HG03159 (cell line): ENCODE results near the gene RAMP1.

ENCODE experiments used
- ATAC-seq: cut with Tn5 transposase; IDR thresholded peaks from one replicate; pipeline ENCODE4 v1.9.1; 2021; ENCODE audit warnings: mild to moderate bottlenecking, moderate library complexity; ENCODE audit not compliant: unreplicated experiment

Gene RAMP1

GRCh38 chr2:237913193-237913917 lies 53.9 kb downstream of the RAMP1 start:
- no peak for ATAC-seq

GRCh38 chr2:237915576-237915975 lies 56.2 kb downstream of the RAMP1 start:
- ATAC-seq = no peak

DNA sequence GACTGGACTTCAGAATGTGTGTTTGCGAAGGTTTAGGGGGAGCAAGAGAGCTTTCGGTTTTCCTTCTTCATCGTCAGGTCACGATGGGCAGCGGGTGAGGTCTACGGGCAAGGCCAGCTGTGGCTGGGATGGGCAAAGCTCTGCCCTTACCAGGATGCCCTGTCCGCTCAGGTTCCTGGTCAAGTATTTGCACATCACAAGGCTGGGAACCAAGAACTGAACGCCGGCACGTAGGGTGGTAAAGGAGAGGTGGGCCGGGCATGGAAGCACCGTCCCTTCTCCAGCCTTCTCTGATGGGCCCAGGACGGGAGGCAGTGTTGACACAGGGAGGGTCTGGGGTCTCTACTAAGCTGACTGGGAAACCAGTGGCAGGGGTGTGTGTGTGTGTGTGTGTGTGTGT lies 56.9 kb downstream of the RAMP1 start:
- ATAC-seq = no peak

DNA sequence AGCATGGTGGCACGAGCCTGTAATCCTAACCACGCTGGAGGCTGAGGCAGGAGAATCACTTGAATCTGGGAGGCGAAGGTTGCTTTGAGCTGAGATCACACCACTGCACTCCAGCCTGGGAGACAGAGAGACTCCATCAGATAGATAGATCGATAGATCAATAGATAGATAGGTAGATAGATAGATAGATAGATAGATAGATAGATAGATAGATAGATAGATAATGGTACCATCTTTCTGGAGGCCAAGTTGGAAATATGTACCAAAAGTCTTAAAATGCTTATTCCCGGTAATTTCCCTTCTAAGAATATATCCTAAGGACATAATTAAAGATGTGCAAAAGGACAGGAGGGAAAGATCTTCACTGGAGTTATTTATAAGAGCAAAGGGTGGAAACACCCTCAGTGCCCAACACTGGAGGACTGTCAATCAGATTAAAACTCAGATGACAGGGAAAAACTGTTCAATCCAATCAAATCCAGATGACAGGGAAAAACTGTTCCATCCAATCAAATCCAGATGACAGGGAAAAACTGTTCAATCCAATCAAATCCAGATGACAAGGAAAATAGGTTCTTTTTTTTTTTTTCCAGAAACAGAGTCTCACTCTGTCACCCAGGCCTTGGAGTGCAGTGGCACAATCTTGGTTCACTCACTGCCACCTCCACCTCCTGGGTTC lies 58.4 kb downstream of the RAMP1 start:
- no peak for ATAC-seq

DNA sequence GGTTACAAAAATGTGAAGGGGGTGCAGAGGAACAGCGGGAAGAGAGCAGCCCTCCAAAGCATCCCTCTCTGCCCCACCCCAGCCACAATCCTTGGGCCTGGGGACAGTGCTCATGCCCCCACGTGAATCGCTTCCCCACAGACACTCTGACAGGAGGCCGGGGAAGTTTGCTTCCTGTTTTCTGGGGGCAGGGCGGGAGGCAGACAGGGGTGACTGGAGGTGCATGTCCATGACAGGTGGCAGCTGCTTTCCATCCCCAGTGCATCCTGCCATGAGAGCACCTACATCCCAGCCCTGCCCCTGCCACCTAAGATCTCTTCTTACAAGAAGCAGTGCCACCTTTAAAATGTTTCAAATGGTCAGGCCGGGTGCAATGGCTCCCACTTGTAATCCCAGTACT lies 60.2 kb downstream of the RAMP1 start:
- ATAC-seq = no peak

GRCh38 chr2:237920673-237921072 lies 61.2 kb downstream of the RAMP1 start:
- ATAC-seq = no peak

DNA sequence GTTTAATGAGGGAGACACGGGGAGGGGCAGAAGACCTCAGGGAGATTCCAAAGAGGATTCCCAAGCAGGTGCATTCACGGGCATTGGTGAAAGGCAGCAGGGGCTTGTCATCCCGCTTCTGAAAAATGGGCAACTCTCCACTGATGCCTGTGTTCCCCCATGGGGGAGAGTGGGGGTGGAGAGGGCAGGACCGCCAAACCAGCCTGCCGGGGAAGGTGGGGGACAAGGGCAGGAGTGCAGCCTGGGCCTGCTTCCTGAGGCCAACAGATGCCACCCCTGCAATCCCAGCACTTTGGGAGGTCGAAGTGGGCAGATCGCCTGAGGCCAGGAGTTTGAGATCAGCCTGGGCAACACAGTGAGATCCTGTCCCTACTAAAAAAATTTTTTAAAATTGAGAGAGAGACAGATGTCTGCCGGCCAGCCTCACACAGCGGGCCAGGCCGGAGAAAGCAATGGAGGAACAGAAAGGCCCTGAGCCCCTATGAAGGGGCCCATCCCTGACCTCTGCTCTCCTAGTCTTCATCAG lies 62.6 kb downstream of the RAMP1 start:
- ATAC-seq = no peak

- no peak for ATAC-seq
These were observed 63.4 kb downstream of the RAMP1 start for GRCh38 chr2:237922641-237923361.

DNA sequence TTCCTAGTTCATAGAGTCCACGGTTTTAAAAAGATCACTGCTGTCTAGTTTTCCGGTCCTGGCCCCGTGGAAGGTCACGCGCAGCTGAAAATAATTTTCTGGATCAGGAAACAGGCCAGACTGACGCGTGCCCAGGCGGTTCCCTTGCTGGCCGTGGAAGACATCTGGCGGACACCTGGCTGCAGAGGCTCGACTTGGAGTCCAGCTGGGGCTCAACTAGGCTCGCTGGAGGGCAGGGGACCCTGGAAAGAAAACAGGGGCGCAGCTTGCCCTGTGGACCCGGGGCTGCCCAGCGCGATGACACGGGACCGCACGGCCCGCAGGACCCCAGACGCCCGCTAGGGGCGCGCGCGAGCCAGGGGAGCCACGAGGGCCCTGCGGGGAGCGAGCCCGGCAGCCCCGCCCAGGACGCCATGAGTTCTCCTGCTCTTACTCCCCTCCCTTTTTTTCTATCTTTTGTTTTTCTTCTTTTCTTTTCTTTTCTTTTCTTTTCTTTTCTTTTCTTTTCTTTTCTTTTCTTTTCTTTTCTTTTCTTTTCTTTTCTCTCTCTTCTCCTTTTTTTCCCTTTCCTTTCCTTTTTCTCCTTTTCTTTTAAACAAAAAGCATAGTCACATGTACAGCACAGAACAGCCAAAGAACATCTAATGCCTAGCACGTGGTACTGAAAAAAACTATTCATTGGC lies 64.2 kb downstream of the RAMP1 start:
- ATAC-seq = peak; percentile 88

GRCh38 chr2:237924164-237924534 lies 64.7 kb downstream of the RAMP1 start:
- no peak for ATAC-seq

DNA sequence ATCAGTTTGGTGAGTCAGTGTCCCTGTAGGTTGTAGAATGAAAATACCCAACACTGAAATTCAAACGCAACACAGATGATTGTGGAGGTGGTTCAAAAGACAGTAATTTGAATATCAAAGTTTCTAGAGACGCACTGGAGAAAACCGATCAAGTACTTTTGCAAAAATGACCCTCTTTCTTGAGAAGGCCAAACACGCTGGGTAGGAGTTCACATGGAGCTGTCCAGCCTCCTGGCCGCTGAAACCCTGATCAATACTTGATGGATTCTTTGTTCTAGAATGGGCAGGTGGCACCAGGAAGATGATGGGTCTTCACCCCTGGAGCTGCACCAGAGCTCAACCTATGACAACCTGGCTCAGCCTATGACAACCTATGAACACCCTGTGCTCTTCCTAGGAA lies 67.7 kb downstream of the RAMP1 start:
- no peak for ATAC-seq

- ATAC-seq = no peak
These were observed 68.6 kb downstream of the RAMP1 start for GRCh38 chr2:237927986-237928385.

DNA sequence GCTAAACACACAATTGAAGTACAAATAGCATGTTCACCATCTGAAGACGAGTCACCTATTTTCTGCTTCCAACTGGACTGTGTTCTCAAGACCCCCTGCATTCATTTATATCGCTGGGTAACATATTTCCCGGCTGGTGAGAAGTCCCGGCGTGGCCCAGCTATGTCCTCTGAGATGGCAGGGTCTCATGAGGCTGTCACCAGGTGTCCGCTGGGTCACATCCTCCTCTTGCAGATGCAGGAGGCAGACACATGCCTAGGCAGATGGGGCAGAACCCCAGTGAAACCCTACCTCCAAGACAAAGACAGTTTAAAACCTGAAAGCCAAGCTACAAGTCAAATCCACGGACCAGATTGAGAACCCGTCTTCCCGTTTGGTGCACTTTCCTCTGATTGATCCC lies 70.6 kb downstream of the RAMP1 start:
- ATAC-seq = no peak

- ATAC-seq = no peak
These were observed 71.8 kb downstream of the RAMP1 start for GRCh38 chr2:237931205-237931721.

DNA sequence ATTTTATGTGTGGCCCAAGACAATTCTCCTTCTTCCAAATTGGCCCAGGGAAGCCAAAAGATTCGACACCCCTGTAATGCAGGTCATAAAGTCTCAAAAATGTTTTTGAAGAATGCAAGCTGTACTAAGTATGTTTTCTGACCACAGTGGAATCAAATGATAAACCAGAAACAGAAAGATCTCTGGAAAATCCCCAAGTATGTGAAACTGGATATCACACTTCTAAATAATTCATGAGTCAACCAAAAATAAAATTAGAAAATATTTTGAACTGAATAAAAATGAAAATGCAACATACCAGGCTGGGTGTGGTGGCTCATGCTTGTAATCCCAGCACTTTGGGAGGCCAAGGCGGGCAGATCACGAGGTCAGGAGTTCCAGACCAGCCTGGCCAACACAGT lies 73.3 kb downstream of the RAMP1 start:
- ATAC-seq = no peak

DNA sequence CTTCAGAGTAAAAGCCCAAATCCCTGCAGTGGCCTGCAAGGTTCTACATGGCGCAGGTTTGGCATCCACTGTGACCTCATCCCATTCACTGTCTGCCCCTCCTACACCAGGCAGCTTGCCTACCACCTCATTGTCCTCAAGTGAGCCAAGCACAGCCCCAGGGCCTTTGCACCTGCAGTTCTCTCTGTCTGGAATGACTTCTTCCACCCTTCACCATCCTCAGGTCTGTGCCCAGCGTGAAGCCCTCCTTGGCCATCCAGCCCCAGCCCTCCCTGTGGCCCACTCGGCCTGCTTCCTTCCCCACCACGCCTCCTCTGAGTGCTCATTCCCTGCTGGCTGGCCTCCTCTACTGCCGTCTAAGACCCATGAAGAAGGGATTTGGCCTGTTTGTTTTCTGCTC lies 74.8 kb downstream of the RAMP1 start:
- ATAC-seq = no peak

- ATAC-seq = no peak
These were observed 76.5 kb downstream of the RAMP1 start for GRCh38 chr2:237935740-237936452.

DNA sequence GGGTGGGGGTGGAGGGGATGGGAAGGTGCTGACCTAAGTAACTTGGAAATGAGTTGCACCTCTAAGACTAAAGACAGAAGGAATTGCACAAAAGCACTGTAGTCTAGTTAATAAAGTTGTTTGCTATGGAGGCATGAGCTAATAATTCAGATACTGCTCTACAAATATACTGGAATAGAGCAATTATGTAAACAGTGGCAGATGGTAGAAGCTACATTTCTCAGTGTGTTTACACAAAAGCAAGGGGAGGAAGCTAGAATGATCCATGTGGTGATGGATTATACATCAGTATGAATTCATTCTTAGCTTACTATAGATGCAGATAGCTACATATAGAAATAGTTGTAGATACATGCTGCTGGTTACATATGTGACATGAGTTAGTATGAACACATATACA lies 79.8 kb downstream of the RAMP1 start:
- no peak for ATAC-seq

DNA sequence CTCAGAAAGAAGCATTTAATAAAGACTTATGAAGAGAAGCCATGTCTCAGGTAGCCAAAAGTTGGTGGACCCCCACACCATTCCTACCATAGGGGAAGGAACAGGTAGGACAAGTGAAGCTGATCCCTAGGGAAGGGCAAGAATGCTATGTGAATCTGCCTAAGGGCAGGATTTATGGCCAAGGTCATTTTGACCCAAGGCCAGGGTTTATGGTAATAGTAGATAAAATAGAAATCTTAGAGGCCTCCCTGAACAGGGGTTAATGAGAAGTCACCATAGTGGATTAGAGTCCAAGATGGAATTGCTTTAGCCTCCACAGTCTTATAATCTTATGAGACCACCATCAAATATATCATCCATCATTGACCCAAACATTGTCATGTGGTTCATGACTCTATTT lies 81.4 kb downstream of the RAMP1 start:
- ATAC-seq = no peak

- no peak for ATAC-seq
These were observed 81.8 kb downstream of the RAMP1 start for GRCh38 chr2:237941239-237941638.
